Natural killer cell treated with Interleukin-12 subunit alpha and Interleukin-12 subunit beta and Interleukin-15 and Interleukin-18, amount 100 ng/mL, for 72 hours (primary cell): Measurements from ENCODE around the gene TNS4. TPM values are rescaled to one million over a fixed set of nuclear protein-coding genes. Genes with fewer than 3 reads are reported as not detected.

Source experiments
- ATAC-seq, 2 donors: fragments of 150-1000 bp; cut with Tn5 transposase in 1 of 2; sonication (Bioruptor Pico), chemical (Tn5 transposase) in 1 of 2; 2 replicates each; pipeline ENCODE4 v1.10.0; 2021
- DNase-seq: peaks from one replicate; pipeline ENCODE4 v3.0.0; 2022; ENCODE audit warnings: low spot score
- H3K27ac Mint-ChIP-seq, 2 donors: 1 replicate in 1 of 2; 2 replicates in 1 of 2; pipeline ENCODE4 v1.8.0; 2022; ENCODE audit warnings: mixed read lengths in 2 of 2, mild to moderate bottlenecking in 1 of 2, moderate library complexity in 1 of 2
- H3K27me3 Mint-ChIP-seq, 2 donors: 1 replicate in 1 of 2; 2 replicates in 1 of 2; pipeline ENCODE4 v1.8.0; 2022; ENCODE audit warnings: mixed read lengths in 2 of 2
- H3K36me3 Mint-ChIP-seq: one replicate; pipeline ENCODE4 v1.8.0; 2022; ENCODE audit warnings: mixed read lengths
- H3K4me1 Mint-ChIP-seq, 2 donors: 1 replicate in 1 of 2; 2 replicates in 1 of 2; pipeline ENCODE4 v1.8.0; 2022; ENCODE audit warnings: low read depth in 2 of 2, mixed read lengths in 2 of 2, mild to moderate bottlenecking in 1 of 2
- H3K4me3 Mint-ChIP-seq: one replicate; pipeline ENCODE4 v1.8.0; 2022; ENCODE audit warnings: mixed read lengths
- H3K9me3 Mint-ChIP-seq: 2 replicates; pipeline ENCODE4 v1.8.0; 2022; ENCODE audit warnings: mixed read lengths
- total RNA-seq, 2 donors: library from RNA; stranded (reverse); gene quantifications; one replicate each; pipeline ENCODE4 v1.2.3, GENCODE V29; 2022

TNS4 gene
- total RNA-seq, 2 donors from 2014 or later: 0.76 to 2.9 TPM

GRCh38 chr17:40473573-40474365, 27.7 kb downstream of the TNS4 start:
- no peak overlapping the region for H3K27ac Mint-ChIP-seq
- peaks cover 0 to 7% of the 10 kb centered on the region in 2 donors for H3K27me3 Mint-ChIP-seq
- peaks cover under 1 to 9% of the 10 kb centered on the region in 2 donors for H3K4me1 Mint-ChIP-seq
- ATAC-seq (peak in 1 of 2 donors; percentile 48), DNase-seq (no peak)
- no peaks in the 10 kb centered on the region for H3K36me3 Mint-ChIP-seq
- no peaks in the 10 kb centered on the region for H3K9me3 Mint-ChIP-seq
- H3K4me3 Mint-ChIP-seq: no peak overlapping the region

- ATAC-seq (no peak), DNase-seq (no peak)
- H3K4me3 Mint-ChIP-seq: no peak overlapping the region
- H3K27ac Mint-ChIP-seq: no peak overlapping the region
- H3K27me3 Mint-ChIP-seq: peaks cover 0 to 7% of the 10 kb centered on the region in 2 donors
- H3K36me3 Mint-ChIP-seq: no peaks in the 10 kb centered on the region
- H3K4me1 Mint-ChIP-seq: peaks cover 0 to 8% of the 10 kb centered on the region in 2 donors
- H3K9me3 Mint-ChIP-seq: no peaks in the 10 kb centered on the region
These were observed 28.5 kb downstream of the TNS4 start for GRCh38 chr17:40472733-40473452.

DNA sequence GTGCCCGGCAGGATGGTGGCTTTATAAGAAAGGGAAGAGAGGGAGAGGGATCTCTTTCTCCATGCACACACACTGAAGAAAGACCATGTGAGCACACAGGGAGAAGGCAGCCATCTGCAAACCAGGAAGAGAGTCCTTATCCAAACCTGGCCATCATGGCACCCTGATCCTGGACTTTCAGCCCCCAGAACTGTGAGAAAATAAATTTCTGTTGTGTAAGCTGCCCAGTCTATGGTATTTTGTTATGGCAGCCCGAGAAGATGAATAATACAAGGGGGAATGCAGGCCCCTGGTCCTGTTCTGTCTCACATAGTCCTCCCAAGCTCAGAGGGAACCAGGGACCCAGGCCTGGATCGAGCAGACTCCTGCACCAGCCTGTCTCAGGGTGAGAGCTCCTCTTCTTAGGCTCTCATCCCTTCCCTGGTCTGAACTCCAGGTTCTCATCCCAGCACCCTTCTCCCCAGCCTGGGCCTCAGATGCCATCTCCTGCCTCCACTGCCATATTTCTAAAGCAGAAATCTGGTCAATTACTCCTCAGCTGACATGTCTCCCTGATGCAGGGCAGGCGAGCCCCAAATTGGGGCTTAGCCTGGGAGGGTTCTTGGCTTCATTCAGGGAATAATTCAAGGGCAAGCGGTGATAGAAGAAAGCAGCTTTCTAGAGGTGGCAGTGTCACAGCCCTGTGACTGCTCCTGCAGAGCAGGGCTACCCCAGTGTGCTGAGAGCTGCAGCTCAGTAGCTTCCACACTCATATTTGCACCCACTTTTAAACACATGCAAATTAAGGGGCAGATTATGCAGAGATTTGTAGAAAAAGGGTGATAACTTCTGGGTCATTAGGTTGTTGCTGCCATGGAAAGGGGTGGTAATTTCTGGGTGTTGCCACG, 29.3 kb downstream of the TNS4 start:
- H3K27ac Mint-ChIP-seq: no peak overlapping the region

GRCh38 chr17:40470932-40471828, 30.2 kb downstream of the TNS4 start:
- Mint-ChIP-seq H3K27ac (no peak overlapping the region), H3K27me3 (peaks cover 0 to 12% of the 10 kb centered on the region in 2 donors), H3K4me1 (peaks cover 0 to 7% of the 10 kb centered on the region in 2 donors), H3K36me3 (no peaks in the 10 kb centered on the region), H3K4me3 (no peak overlapping the region), H3K9me3 (no peaks in the 10 kb centered on the region)
- DNase-seq (no peak), ATAC-seq (no peak)

More for the DNA sequence above, 29.3 kb downstream of the TNS4 start:
- ATAC-seq (no peak), DNase-seq (no peak)
- Mint-ChIP-seq H3K9me3 (no peaks in the 10 kb centered on the region), H3K36me3 (no peaks in the 10 kb centered on the region), H3K4me3 (no peak overlapping the region), H3K27me3 (peaks cover 0 to 9% of the 10 kb centered on the region in 2 donors), H3K4me1 (peaks cover 0 to 8% of the 10 kb centered on the region in 2 donors)

GRCh38 chr17:40469805-40470675, 31.4 kb downstream of the TNS4 start:
- no peak overlapping the region for H3K27ac Mint-ChIP-seq
- peaks cover 0 to 12% of the 10 kb centered on the region in 2 donors for H3K27me3 Mint-ChIP-seq
- peaks cover 0 to 5% of the 10 kb centered on the region in 2 donors for H3K4me1 Mint-ChIP-seq

GRCh38 chr17:40468560-40468959, 32.9 kb downstream of the TNS4 start:
- DNase-seq (no peak), ATAC-seq (no peak)
- Mint-ChIP-seq H3K27ac (no peak overlapping the region), H3K36me3 (no peaks in the 10 kb centered on the region), H3K9me3 (no peaks in the 10 kb centered on the region), H3K4me3 (no peak overlapping the region), H3K27me3 (peaks cover 0 to 12% of the 10 kb centered on the region in 2 donors), H3K4me1 (peaks cover 0 to 2% of the 10 kb centered on the region in 2 donors)

More at GRCh38 chr17:40469805-40470675, 31.4 kb downstream of the TNS4 start:
- Mint-ChIP-seq H3K36me3 (no peaks in the 10 kb centered on the region), H3K4me3 (no peak overlapping the region), H3K9me3 (no peaks in the 10 kb centered on the region)
- ATAC-seq (no peak), DNase-seq (no peak)

DNA sequence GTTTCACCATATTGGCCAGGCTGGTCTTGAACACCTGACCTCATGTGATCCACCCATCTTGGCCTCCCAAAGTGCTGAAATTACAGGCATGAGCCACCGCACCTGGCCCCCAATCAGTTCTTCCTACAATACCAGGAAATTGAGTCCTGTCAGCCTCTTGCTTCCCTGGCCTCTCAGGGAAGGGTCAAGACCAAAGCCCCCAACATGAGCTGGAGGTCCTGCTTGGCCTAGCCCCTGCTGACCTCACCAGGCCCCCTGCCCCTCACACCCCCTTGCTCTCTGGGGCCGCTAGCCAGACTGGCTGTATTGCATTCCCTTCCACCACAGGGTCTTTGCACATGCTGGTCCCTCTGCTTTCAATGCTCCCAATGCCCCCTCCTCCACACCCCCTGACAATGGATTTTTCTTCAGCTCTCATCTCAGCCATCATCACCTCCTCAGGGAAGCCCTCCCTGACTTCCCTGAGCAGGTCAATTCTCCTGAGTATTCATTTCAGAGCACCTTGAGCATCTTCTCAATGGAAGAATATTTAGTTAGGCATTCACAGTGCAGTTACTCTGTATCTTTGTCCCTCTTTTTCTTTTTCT, 34.0 kb downstream of the TNS4 start:
- ATAC-seq: no peak
- H3K4me1 Mint-ChIP-seq: no peaks in the 10 kb centered on the region

DNA sequence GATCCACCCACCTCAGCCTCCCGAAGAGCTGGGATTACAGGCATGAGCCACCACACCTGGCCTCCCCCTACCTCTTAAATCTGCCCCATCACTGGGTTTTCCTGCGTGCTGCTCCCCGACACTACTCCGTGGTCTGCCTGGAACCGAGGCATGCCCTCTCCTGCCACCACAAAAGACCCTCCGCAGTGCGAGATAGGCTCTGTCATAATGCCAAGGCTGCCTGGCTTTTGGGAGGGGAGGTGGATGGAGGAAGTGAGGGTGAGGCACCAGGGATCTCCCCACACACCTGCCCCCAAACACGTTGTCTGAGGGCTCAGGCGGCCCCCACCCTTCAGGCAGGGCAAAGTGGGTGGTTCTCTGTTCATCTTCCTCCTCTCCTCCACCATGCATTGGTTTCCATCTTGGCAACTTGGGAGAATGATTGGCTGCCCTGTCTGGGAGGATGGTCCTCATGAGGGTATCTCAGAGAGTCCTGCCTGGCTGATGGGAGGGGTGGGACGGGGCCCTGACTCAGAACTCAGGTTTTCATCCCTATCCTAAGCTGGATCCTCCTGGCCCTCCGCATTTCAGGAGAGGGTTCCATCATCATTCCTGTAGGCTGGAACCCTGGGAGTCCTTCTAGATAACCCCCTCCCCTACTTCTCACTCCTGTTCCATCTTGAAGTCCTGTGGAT, 35.0 kb downstream of the TNS4 start:
- no peak overlapping the region for H3K4me3 Mint-ChIP-seq
- H3K4me1 Mint-ChIP-seq: no peaks in the 10 kb centered on the region
- DNase-seq: no peak
- no peak for ATAC-seq
- H3K27ac Mint-ChIP-seq: no peak overlapping the region
- peaks cover 0 to 5% of the 10 kb centered on the region in 2 donors for H3K27me3 Mint-ChIP-seq
- no peaks in the 10 kb centered on the region for H3K9me3 Mint-ChIP-seq
- H3K36me3 Mint-ChIP-seq: no peaks in the 10 kb centered on the region

More for the DNA sequence above, 34.0 kb downstream of the TNS4 start:
- no peak for DNase-seq
- Mint-ChIP-seq H3K4me3 (no peak overlapping the region), H3K36me3 (no peaks in the 10 kb centered on the region), H3K9me3 (no peaks in the 10 kb centered on the region), H3K27ac (no peak overlapping the region), H3K27me3 (peaks cover 0 to 5% of the 10 kb centered on the region in 2 donors)

- Mint-ChIP-seq H3K4me1 (no peaks in the 10 kb centered on the region), H3K27ac (no peak overlapping the region), H3K9me3 (no peaks in the 10 kb centered on the region), H3K36me3 (no peaks in the 10 kb centered on the region), H3K27me3 (peaks cover 0 to 5% of the 10 kb centered on the region in 2 donors), H3K4me3 (no peak overlapping the region)
- DNase-seq: no peak
- no peak for ATAC-seq
These were observed 37.0 kb downstream of the TNS4 start for GRCh38 chr17:40464392-40464855.

DNA sequence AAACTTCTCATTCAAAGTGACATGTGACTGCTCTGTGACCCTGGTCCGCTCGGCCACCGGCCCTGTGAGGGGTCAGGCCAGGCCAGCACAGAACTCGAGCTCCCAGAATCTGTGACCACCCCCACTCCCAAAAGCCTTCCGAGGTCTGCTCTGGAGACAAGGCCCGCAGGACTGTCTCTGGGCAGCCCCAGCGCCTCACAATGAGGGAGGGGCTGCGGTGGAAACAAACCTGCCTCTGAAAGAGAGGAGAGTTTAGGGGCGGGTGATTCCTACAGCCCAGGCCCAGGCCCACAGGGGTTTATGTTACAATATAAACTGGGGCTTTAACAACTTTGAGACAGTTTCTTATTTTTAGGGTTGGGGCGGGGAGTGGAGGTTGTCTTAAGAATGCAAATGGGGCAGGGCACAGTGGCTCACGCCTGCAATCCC, 38.3 kb downstream of the TNS4 start:
- DNase-seq (no peak), ATAC-seq (no peak)
- no peaks in the 10 kb centered on the region for H3K4me1 Mint-ChIP-seq
- H3K36me3 Mint-ChIP-seq: no peaks in the 10 kb centered on the region
- H3K9me3 Mint-ChIP-seq: no peaks in the 10 kb centered on the region
- H3K27ac Mint-ChIP-seq: no peak overlapping the region
- peaks cover 0 to 5% of the 10 kb centered on the region in 2 donors for H3K27me3 Mint-ChIP-seq
- H3K4me3 Mint-ChIP-seq: no peak overlapping the region

DNA sequence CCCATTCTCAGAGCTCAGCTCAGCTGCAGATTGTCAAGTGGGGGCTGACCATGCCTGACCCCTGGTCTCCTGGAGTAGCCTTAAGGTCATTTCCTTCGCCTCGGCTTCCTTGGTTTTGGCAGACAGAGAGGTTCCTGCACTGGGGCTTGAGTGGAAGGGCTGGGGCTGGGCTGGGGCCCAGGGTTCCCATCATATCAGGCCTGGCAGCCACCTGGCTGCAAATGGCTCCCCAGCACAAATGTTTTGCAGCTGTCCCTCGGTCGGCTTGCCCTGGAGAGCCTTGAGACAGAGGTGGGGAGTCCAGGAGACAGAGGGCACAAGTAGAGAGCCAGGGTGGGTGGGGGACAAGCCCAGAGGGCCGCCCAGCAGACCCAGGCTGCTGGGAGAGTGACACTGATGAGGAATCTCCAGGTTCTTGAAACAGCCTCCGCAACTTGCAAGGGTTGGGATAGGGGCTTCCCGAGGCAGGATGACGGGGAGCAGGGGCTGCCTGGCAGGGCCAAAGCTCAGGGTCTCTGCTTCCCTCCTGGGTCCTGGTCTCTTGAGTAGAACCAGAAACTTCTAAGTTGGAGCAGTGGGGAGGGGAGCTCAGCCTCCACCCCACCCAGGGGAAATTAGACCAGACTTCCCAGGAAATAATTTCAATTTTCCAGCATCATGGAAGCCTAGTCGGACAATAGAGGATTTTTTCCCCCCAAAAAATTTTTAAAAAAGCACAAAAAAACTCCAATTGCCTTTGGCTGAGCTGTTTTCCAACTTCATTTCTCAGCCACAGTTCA, 38.9 kb downstream of the TNS4 start:
- Mint-ChIP-seq H3K4me1 (no peaks in the 10 kb centered on the region), H3K4me3 (no peak overlapping the region), H3K27ac (no peak overlapping the region), H3K36me3 (no peaks in the 10 kb centered on the region), H3K27me3 (peaks cover 0 to 5% of the 10 kb centered on the region in 2 donors), H3K9me3 (no peaks in the 10 kb centered on the region)
- ATAC-seq (no peak), DNase-seq (no peak)
